Smooth muscle cell (in vitro differentiated cells): ENCODE results near the gene MCRIP2. TPM values are rescaled to one million over a fixed set of nuclear protein-coding genes. Genes with fewer than 3 reads are reported as not detected.

Source experiments
- DNase-seq: peaks from one replicate; lab custom pipeline; 2025; ENCODE audit not compliant: unreplicated experiment; lab: John Stamatoyannopoulos, UW
- H2AFZ ChIP-seq: fragments of 200-600 bp; sonication (generic); 2 replicates; pipeline ENCODE4 v1.6.0; 2016; ENCODE audit warnings: antibody characterized with exemption, low read depth, mild to moderate bottlenecking
- H3F3A ChIP-seq: fragments of 200-600 bp; sonication (generic); 2 replicates; pipeline ENCODE4 v1.6.0; 2017; ENCODE audit warnings: antibody characterized with exemption, low read depth
- H3K27ac ChIP-seq: fragments of 200-600 bp; sonication (generic); 2 replicates; pipeline ENCODE4 v1.5.1; 2016; ENCODE audit warnings: low read depth, mild to moderate bottlenecking
- H3K27me3 ChIP-seq: fragments of 200-600 bp; sonication (generic); 2 replicates; pipeline ENCODE4 v1.6.1; 2016; ENCODE audit warnings: low read depth, mild to moderate bottlenecking
- H3K36me3 ChIP-seq: fragments of 200-600 bp; sonication (generic); 2 replicates; pipeline ENCODE4 v1.5.1; 2016; ENCODE audit warnings: low read depth
- H3K4me1 ChIP-seq: fragments of 200-600 bp; sonication (generic); 2 replicates; pipeline ENCODE4 v1.5.1; 2016; ENCODE audit warnings: low read depth
- H3K4me2 ChIP-seq: fragments of 200-600 bp; sonication (generic); 2 replicates; pipeline ENCODE4 v1.6.0; 2016; ENCODE audit warnings: mild to moderate bottlenecking
- H3K4me3 ChIP-seq: fragments of 200-600 bp; sonication (generic); 2 replicates; pipeline ENCODE4 v1.5.1; 2016; ENCODE audit warnings: mild to moderate bottlenecking
- H3K79me2 ChIP-seq: fragments of 200-600 bp; sonication (generic); 2 replicates; pipeline ENCODE4 v1.6.0; 2016; ENCODE audit warnings: low read depth, mild to moderate bottlenecking
- H3K9ac ChIP-seq: fragments of 200-600 bp; sonication (generic); 2 replicates; pipeline ENCODE4 v1.6.0; 2016; ENCODE audit warnings: low read depth
- H3K9me3 ChIP-seq: fragments of 200-600 bp; sonication (generic); replicated peaks from 2 replicates; pipeline ENCODE4 v1.5.1; 2016; ENCODE audit warnings: low read depth
- H4K20me1 ChIP-seq: fragments of 200-600 bp; sonication (generic); 2 replicates; pipeline ENCODE4 v1.6.0; 2016; ENCODE audit warnings: low read depth
- CTCF ChIP-seq: fragments of 200-600 bp; sonication (generic); IDR thresholded peaks from 2 replicates; pipeline ENCODE4 v1.5.1; 2017; ENCODE audit warnings: borderline replicate concordance, mild to moderate bottlenecking, antibody characterized with exemption; ENCODE audit not compliant: insufficient read depth, poor library complexity, severe bottlenecking
- WGBS: methylation state at CpG from one replicate; pipeline ENCODE4 v1.1.7; 2016; ENCODE audit warnings: low lambda C conversion rate; 5-methylcytosine and 5-hydroxymethylcytosine counted together
- polyA plus RNA-seq: library from polyadenylated mRNA; unstranded; fragments of >200 nt; fragmentation: Nextera tagmentation; extraction: Ambion mirVana; gene quantifications from 2 replicates; pipeline ENCODE4 v1.2.1, GENCODE V29; 2016
- total RNA-seq: library from RNA; depleted of rRNA; stranded (reverse); fragments of >200 nt; gene quantifications from 2 replicates; pipeline ENCODE4 v1.2.3, GENCODE V29; 2014

Gene MCRIP2
- total and polyA plus RNA-seq, 2 experiments from 2014 or later: 11.9 to 34.7 TPM

- Histone ChIP-seq H3K27ac (peak overlapping the region; percentile 15), H3K9ac (no peak overlapping the region), H3K4me1 (peaks cover 25% of the 10 kb centered on the region), H3K79me2 (no peaks in the 10 kb centered on the region), H3K4me2 (peak overlapping the region; percentile 26), H4K20me1 (peaks cover 3% of the 10 kb centered on the region), H3K4me3 (no peak overlapping the region), H3K36me3 (no peaks in the 10 kb centered on the region), H3K27me3 (no peaks in the 10 kb centered on the region), H2AFZ (no peak overlapping the region), H3F3A (peaks cover 8% of the 10 kb centered on the region), H3K9me3 (no peaks in the 10 kb centered on the region)
- TF ChIP-seq CTCF: no peak
- DNase-seq: no peak
- WGBS: 68% methylated on average over 26 of the region's 29 CpGs
Observed at GRCh38 chr16:629185-629832, 12.3 kb upstream of the MCRIP2 start.

GRCh38 chr16:629833-630248 lies 11.8 kb upstream of the MCRIP2 start:
- Histone ChIP-seq H3K27me3 (no peaks in the 10 kb centered on the region), H3K4me1 (peaks cover 25% of the 10 kb centered on the region), H3K4me3 (no peak overlapping the region), H3K9me3 (no peaks in the 10 kb centered on the region), H3K36me3 (no peaks in the 10 kb centered on the region), H4K20me1 (peaks cover 8% of the 10 kb centered on the region), H2AFZ (no peak overlapping the region), H3K79me2 (no peaks in the 10 kb centered on the region), H3F3A (peaks cover 8% of the 10 kb centered on the region), H3K9ac (no peak overlapping the region), H3K4me2 (peak overlapping the region; percentile 26), H3K27ac (peak overlapping the region; percentile 15)
- WGBS: 54% methylated on average over 7 of the region's 11 CpGs
- TF ChIP-seq CTCF: no peak
- no peak for DNase-seq

- peak overlapping the region; percentile 48 for H3K4me2 ChIP-seq
Observed at GRCh38 chr16:630249-630814, 11.3 kb upstream of the MCRIP2 start.

More at GRCh38 chr16:630249-630814, 11.3 kb upstream of the MCRIP2 start:
- Histone ChIP-seq H3K4me1 (peaks cover 25% of the 10 kb centered on the region), H3K36me3 (no peaks in the 10 kb centered on the region), H3K27ac (no peak overlapping the region), H3K9ac (no peak overlapping the region), H3K27me3 (no peaks in the 10 kb centered on the region), H3F3A (peaks cover 8% of the 10 kb centered on the region), H2AFZ (no peak overlapping the region), H3K4me3 (no peak overlapping the region), H4K20me1 (peaks cover 11% of the 10 kb centered on the region), H3K9me3 (no peaks in the 10 kb centered on the region), H3K79me2 (peaks cover 4% of the 10 kb centered on the region)
- no peak for TF ChIP-seq CTCF
- DNase-seq: no peak
- 60% methylated on average over 27 of the region's 29 CpGs for WGBS
